Activated T-cell treated with anti-CD3 and anti-CD28 coated beads, Interleukin-2, amount 50 U/mL, for 1 hour (primary cell): ENCODE data around the gene HENMT1.

Experiments
- DNase-seq: peaks from one replicate; pipeline ENCODE4 v3.0.0-alpha.2; 2020

HENMT1 gene

GRCh38 chr1:108624069-108624468 is 36.8 kb downstream of the HENMT1 start:
- DNase-seq = no peak

DNA sequence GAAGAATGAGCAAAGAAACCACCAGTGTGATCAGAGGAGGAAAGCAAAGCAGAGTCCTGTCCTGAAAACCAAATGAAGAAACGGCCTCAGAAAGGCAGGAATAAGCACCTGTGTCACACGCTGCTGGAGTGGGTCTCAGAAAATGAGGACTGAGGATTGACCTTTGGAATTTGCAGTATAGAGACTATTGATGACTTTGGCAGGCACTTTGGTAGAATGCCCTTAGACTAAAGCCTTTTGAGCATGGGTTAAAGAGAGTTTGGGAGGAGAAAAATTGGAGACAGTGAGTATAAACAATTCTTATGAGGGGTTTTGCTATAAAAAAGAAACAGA is 43.2 kb downstream of the HENMT1 start:
- no peak for DNase-seq

DNA sequence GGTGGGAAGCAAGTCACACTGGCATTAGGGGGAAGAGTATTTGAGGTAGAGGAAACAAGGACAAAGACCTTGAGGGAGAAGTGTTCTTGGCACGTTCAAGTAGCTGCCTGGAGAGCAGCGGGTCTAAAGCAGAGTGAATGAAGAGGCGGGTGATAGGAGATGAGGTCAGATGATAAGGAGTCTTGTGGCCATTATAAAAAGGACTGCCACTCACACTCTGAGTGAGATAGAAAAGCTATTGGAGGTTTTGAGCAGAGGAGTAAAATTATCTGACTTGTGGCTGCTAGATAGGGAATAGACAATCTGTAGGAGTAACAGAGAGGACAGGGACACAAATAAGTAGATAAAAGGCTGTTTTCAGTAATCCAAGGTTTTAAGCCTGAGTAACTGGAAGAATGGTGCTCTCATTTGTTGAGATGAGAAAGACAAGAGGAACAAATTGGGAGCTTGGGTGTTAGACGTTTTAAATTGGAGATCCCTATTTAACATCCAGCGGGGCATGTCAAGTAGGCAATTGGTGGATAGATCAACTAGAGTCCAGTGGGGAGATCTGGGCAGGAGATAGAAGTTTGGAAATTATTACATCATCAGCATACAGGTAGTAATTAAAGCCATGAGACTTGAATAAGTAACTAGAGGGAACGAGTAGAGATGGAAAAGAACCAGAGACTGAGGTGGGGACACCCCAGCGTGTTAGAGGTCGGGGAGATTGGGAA is 43.7 kb downstream of the HENMT1 start:
- no peak for DNase-seq

DNA sequence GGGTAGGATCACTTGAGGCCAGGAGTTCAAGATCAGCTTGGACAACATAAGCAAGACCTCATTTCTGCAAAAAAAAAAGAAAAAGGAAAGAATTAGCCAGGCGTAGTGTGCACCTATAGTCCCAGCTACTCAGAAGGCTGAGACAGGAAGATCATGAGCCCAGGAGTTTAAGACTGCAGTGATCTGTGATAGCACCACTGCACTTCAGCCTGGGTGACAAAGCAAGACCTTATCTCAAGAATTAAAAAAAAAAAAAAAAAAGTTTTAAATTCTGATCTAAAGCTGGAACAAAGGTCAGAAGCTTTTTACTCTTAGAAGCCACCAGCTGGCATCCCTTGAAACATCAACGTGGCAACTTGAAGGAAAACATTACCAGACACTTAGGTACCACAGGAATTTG is 45.3 kb downstream of the HENMT1 start:
- no peak for DNase-seq

DNA sequence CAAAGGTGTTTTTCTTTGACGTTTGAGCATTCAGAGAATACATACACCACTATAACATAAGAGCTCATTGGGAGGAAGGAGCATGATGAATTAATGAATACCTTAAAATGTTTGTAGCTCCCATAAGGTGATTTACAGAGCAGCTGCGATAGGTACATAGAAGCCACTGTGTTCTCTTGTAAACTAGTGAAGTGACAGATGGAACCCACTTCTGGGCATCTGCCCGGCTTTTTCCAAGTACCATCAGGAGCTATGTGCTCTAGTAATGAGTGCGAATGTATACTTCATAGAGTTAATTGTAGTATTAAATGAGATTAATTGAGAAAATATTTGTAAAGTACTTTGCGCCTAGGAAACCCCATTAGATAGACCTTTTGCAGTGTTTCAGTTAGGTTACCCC is 48.4 kb downstream of the HENMT1 start:
- DNase-seq = no peak

- DNase-seq = no peak
Measured at GRCh38 chr1:108611984-108612383, 48.9 kb downstream of the HENMT1 start.

DNA sequence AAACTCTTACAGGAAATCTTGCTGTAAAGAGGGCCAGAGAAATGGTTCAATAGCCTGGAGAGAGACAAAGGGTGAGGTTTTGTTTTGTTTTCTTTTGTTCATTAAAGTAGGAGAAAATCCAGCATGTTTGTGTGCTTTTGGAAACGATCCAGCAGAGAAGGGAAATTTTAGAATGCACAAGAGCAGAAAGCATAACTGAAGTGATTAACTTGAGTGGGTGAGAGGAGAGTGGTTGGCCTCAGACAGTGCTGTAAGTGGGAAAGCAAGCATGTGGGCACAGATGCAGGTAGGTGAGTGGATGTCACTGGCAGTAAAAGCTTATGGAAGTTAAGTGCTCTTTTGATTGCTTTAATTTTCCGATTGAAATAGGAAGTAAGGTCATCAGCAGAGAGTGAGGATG is 50.8 kb downstream of the HENMT1 start:
- no peak for DNase-seq

- DNase-seq = no peak
Measured at GRCh38 chr1:108609483-108610049, 51.3 kb downstream of the HENMT1 start.

GRCh38 chr1:108606478-108606877 is 54.4 kb downstream of the HENMT1 start:
- no peak for DNase-seq

GRCh38 chr1:108605633-108606032 is 55.3 kb downstream of the HENMT1 start:
- no peak for DNase-seq

DNA sequence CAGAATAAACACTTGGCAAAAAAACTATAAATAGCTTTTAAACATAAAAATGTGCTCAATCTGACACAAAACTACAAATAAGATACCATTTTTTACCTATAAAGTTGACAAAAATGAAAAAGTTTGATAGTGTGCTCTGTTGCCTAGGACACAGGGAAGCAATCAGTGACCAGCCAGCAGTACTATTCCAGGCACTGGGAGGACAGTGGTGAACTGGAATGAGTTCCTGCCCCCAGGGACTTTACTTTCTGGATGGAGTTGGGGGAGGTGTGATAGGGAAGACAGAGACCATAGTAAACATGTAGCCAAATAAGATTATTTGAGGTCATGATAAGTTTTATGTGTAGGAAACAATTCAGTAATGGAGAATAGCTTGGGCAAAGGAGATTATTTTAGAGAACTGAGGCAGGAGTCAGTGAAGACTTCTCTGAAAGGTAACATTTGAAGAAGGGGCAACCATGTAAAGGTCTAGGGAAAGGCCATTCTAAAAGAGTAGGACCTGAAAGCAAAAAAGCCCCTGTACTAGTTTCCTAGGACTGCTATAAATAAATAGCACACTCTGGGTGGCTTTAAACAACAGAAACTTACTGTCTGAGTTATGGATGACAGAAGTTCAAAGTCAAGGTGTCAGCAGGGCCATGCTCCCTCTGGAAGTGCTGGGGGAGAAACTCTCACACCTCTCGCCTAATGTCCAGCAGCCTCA is 59.0 kb downstream of the HENMT1 start:
- DNase-seq = no peak

DNA sequence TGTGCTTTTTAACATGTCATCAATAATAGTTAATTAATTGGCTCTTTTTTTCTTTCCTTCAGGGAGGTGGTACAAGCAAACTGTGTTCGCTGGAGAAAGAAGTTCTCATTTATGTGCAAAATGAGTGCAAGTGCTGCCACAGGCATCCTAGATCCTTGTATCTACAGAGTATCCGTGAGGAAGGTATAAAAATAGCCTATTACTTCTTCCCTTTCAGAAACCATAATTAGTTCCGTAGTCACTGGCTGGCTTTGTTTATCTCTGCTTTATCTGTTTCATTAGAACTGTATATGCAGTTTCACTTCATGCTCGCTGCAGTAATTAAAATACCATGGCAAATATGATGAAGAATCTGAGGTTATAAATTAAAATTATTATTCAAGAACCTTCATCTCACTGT is 60.4 kb downstream of the HENMT1 start:
- DNase-seq = no peak

- no peak for DNase-seq
Measured at GRCh38 chr1:108598340-108598739, 62.6 kb downstream of the HENMT1 start.
